ENCODE data around the gene IL36A.

Gene IL36A

DNA sequence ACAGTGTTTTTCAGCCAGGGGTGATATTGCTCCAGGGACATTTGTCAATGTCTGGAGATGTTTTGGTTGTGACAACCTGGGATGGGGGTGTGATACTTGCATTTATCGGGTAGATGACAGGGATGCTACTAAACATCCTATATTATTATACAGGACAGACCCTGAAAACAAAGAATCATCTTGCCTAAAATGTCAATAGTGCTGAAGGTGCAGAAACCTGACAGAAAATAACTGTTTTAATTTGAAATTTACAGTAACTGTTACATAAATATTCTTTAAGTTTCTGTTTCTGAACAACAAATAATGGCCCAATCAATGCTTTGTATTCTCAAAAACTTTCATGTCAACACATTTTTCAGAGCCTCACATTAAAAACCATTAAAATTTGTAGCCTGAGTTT, 2.0 kb downstream of the IL36A start:
- no peak for DNase-seq (ENCODE audit: low spot score)

DNA sequence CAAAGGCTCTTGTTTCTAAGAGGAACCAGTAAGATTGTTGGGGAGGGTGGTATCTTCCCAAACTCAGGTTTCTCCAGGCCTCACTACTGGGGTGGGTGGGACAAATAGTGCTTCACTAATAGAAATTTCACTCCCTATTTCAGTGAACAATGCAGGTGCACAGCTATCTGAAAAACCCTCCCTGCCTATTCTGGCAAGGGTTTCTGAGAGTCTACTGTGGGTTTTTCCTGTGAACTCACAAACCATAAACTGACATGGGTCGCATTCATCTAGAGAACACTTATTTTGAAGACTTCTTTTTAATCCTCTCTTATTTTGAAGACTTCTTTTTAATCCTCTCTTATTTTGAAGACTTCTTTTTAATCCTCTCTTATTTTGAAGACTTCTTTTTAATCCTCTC, 4.4 kb downstream of the IL36A start:
- DNase-seq (ENCODE audit: low spot score): no peak

DNA sequence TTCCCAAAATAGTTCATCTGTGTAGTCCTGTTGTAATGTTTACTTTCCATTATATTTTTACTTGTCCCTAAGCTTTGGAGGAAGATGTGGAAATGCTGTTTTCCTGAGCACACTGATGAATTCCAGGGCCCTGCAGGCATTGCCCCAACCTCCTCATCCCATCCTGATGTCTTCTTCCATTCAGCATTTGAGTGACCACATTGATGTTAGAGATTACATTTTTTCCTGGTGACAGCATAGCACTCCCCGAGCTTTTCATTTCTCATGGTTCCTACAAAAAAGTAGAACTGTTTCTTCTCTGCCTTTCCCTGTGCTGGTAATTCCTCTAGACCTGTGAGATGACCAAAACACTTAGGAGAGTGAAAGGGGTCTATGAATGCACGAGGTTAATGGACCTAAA, 4.8 kb downstream of the IL36A start:
- no peak for DNase-seq (ENCODE audit: low spot score)

DNA sequence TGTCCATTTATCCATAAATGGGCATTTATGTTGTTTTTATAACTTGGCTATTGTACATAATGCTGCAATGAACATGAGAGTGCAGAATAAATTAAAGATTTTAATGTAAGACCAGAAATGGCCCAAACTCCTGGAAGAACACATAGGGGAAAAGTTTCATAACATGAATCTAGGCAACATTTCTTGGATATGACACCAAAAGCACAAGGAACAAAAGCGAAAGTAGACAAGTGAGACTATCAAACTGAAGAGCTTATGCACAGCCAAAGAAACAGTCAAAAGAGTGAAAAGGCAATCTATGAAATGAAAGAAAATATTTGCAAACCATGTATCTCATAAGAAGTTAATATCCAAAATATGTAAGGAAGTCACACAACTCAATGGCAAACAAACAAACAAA, 5.8 kb downstream of the IL36A start:
- no peak for DNase-seq (ENCODE audit: low spot score)

DNA sequence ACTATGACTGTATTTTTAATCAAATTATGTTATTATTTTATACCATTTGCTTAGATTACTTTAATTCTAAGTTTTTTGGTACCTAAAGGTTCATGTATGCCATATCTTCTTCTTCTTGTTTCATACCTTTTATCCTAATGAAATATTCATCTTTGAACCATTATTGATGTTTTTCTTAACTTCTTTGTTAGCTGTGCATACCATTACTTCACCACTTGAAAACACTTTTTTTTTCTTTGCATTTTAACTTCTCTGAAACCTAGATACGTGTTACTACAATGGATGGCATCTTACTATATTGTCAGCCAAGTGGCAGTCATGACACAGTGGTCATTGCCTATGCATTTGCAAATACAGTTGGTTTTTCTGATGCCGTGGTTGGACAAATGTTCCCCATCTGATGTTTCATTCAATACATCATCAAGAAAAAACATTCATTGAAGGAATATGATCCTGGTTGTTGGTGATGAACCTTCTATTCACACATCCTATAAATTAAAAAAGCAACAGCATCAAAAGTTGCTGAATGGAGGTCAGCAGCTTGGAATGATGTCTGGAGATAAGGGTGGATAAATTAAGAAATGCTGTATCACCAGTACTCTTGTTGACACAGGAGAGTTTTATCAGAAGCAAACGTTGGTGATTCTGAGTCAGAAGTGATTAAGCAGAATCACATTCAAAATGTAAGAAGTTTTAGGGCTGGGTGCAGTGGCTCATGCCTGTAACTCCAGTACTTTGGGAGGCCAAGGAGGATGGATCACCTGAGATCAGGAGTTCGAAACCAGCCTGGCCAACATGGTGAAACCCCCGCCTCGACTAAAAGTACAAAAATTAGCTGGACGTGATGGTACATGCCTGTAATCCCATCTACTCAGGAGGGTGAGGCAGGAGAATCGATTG, 7.4 kb downstream of the IL36A start:
- DNase-seq (ENCODE audit: low spot score): no peak

DNA sequence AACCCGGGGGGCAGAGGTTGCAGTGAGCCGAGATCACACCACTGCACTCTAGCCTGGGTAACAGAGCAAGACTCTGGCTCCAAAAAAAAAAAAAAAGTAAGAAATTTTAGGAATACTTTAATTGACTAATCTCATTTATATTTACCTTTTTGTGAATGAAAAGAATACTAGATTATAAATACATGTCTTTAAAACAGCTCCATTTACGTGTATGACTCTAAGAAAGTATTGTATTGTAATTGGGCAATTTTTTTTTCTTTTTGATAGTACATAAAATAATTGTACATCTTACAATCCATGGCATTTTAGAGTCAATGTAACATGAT, 8.0 kb downstream of the IL36A start:
- no peak for DNase-seq (ENCODE audit: low spot score)

DNA sequence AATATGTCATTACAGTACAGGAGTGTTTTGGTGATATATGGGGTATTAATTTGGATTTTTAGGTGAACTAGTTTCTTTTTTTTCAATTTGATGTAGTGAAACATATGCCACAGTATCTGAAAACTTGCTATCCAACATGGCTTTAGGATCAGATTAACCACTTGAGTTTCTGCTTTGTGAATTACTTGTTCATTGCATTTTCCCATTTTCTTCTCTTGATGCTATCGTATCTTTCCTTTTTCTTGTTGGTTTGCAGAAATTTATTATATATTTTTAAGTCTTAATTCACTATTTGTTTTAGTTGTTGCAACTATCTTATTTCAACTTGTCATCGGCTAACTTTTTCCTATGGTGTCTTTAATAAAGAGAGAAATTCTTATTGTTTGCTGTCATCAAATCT, 8.8 kb downstream of the IL36A start:
- no peak for DNase-seq (ENCODE audit: low spot score)

DNA sequence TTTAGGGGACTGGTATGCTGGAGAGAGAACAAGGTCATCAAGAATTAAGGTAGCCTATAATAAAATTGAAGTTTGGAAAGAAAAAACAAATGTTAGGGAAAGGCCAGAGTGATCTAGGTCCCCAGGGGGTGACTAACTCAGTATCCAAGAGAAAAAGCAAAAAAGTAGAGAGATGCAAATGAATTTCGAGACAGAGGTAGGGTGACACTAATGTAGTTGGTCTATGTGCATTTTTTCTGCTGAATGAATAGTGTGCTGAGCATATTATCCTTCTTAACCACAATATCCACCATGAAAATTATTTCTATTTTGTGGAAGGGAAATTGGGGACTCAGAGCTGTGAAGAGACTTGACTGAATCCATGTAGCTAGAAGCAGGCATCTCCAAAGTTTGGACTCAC, 9.8 kb downstream of the IL36A start:
- DNase-seq (ENCODE audit: low spot score): no peak

DNA sequence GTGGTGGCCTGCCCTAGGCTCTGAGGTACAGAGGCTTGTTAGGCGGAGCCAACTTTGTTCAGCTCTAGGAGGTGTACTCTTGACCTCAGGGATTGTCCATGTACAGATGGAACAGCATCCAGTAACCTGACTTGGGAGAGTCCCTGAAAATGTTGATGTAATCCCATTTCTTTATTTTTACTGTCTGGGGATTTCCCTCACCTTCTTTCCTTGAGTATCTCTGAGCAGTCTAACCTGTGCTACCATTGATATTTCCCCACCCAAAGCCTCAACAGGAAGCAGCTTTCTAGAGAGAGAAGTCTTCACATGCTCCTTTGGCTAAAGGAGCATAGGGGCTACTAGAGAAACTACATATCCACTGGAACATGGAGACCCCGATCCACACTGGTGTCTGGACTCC, 10.4 kb downstream of the IL36A start:
- DNase-seq (ENCODE audit: low spot score): no peak

DNA sequence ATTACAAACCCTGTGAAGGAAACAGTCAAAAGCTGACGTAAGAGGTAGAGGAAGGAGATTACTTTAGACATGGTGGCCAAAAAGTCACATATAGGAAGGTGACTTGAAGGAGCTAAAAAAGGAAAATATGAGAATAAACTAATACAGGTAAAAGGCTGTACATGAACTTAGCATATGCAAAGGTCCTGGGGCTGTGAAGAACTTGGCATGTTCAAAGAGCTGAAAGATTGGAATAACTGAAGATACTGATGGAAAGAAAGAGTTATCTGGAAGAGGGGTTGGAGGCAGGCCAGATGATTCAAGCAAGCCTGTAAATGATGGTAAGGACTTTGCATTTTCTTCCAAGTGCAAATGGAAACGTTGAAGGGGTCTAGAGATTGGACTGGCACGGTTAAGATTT, 13.2 kb downstream of the IL36A start:
- DNase-seq (ENCODE audit: low spot score): no peak

DNA sequence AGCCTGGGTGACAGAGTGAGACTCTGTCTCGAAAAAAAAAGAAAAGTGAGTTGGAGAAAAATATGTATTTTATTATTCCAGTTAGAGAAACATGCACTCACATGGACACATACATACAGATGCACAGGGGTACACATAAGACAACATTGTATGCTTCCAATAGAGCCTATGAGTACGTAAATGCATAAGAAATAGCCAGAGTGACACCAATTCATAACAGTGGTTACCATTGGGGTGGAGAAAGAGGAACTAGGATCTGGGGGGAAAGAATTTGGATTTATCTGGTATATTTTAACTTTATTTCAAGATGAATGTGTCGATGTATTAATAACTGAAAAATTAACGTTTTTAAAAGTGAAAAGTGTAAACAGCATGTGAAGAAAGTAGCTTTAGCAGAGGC, 16.1 kb downstream of the IL36A start:
- no peak for DNase-seq (ENCODE audit: low spot score)

DNA sequence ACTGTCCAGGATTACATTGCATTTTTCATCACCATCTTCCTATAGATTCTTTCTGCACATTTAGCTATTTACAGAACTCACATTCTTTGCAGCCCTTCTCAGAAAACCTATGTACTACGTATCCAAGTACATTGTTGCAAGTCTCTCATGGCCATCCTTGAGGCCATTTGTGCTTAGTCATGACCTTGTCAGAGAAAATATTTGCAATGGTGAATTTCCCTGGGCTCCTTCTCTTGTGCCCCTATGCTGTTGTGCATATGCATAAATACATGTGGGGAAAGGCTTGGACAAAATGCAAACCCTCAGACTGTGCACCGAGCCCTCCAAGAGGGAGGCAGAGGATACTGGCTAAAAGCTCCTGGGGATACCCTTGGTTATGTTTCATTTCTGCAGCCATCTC, 19.5 kb downstream of the IL36A start:
- no peak for DNase-seq (ENCODE audit: low spot score)

DNA sequence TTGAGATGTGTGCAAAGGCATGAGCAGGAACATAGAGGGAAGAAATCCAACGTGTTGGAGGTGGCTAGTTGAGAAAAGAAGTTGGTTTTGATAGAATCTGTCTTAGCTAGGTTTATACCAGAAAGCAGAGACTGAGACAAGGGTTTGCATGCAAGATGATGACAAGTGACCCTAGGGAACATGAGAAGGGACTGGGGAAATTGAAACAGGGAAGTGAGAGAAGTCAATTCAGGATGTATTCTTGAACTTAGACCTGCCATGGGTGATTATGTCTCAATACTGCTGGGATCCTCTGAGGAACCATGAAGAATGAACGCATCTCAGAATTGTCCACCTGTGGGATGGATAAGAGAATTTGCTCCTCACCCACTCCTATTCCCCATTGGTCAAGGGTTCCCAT, 20.5 kb downstream of the IL36A start:
- DNase-seq (ENCODE audit: low spot score): no peak

DNA sequence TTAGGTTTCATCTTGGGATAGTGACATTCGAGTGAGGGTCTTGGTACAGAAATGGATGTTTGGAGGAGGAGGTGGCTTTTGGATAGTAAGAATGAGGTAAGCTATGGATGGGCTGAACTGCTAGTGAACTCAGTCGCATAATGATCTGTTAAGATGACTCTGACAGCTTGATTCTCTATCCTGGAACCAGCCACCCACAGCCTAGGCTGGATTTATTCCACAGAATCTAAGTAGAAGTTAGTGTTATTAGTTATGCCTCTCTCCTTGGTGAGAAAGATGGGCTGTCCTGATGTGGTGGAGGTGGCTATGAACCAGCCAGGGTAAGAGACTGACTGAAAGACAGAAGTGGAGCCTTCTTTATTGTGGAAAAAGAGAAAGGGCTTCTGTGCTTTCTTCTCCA, 22.4 kb downstream of the IL36A start:
- DNase-seq (ENCODE audit: low spot score): no peak

DNA sequence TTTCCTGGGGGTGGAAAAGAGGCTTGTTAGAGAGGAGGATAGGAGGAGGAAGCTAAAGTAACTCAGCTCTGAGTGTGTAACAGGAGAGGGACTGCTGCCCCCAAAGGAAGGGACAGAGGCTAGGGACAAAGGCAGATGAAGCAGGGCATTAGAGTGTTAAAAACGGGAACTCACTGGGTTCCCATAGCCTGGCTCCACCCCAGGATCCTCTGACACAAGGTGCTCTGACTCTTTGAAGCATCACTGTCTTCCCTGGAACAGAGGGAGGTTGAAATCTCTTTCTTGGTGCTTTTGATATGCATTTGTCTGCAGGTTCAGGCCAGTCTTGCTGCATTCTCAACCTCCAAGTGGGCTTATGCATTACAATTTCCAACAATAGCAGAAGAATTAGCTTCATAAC, 22.9 kb downstream of the IL36A start:
- DNase-seq (ENCODE audit: low spot score): no peak

DNA sequence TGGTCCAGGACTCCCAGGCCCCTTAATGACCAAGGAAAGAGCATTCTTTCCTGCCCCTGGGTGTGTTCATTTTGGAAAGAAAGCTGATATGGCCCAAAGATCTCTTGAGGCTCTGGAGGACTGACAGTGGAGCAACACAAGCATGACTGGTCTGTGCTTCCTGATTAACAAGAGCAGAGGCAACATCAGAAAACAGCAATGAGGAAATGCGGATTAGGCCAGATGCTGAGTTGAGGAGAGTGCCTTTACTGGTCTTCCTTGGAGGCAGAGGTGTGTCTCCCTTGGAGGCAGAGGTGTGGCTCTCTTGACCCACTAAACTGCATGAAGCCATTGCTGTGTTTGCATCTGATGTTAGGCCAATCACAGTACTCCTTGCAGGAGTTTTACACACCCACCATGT, 27.5 kb downstream of the IL36A start:
- DNase-seq (ENCODE audit: low spot score): no peak

DNA sequence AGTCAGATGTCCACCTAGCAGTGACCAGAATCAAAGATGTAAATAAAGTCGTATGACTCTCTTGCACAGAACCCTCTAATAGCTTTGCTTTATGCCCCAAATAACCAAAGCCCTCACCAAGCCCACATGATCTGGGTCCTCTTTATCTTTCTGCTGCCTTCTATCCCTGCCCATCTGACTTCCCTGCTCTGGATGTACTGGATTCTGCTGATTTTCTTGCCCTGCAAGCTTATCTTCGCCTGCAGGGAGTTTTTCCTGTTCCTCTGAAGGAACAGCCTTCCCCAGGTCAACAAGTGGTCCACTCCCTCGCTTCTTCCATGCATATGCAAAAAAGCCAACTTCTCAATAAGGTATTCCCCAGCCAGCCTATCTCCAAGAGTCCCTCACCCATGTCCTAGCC, 28.8 kb downstream of the IL36A start:
- DNase-seq (ENCODE audit: low spot score): no peak

DNA sequence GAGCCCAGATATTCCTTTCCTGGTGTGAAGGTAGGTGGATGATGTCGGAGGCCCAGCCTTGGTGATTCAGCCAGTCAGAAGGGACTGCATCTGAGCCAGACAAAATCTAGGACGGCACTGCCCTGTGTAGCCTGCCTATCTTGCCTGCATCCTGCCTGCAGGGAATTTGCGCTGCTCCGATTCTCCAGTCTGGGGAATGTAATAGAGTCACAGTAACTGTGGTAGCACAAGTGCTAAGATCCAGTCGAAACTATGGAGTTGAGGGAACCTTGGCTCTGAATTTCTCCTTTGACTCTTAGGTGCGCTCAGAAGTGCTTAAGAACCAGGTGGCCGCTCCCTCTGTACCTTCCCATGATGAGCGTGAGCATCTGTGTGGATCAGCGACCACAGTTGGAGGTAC, 31.5 kb downstream of the IL36A start:
- DNase-seq (ENCODE audit: low spot score): no peak

DNA sequence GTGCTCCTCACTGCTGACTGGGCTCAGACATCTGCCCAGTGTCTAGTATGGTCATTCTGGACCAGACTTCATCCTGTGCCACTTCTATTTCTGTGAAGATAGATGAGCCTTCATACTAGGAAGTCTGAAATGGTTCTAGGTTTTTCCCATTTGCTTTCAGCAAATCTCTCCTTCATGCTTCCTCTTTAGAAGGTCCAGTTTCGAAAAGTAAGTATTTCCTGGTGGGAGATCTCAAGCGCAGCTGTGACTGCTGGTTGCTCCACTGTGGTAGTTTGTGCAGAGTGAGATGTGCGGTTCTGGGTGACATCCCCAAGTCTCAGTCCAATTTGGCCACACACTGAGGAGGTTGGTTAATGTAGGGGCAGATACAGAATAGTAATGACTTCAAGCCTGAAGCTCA, 33.0 kb downstream of the IL36A start:
- DNase-seq (ENCODE audit: low spot score): no peak

DNA sequence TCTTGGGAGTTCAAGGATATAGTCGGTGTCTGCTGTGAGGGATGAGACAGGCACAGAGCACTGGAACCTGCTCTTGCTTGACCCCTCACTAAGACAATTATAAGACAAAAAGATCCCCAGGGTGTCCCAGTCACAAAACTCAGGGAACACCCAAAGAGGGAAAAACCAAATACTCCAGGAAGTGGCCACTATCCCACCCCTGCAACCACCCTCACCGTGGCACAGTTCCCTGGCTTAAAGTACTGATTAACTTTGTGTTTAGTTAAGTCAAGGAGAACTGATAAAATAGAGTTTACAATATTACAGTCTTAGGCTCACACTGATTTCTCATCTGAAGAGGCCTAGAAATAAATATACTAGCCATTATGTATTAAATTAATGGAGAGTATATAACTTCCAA, 33.9 kb downstream of the IL36A start:
- DNase-seq (ENCODE audit: low spot score): no peak

DNA sequence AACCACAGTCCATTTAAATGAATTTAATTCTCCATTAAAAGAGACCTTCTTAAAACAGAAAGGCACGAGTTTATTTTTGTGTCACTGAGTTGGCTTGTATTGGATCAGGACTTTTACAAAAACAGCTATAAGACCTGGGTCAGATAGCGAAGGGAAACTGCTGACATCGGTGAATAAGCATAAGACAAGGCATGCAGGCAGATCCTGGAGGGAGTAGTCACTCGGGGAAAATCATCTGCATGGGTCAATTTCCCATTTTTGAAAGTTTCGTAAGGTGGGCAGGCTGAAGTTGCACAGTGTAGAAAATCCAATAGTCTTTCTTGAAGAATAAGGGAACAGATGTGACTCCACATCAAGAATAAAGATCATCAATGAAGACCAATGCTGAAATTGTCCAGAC, 34.5 kb downstream of the IL36A start:
- no peak for DNase-seq (ENCODE audit: low spot score)

DNA sequence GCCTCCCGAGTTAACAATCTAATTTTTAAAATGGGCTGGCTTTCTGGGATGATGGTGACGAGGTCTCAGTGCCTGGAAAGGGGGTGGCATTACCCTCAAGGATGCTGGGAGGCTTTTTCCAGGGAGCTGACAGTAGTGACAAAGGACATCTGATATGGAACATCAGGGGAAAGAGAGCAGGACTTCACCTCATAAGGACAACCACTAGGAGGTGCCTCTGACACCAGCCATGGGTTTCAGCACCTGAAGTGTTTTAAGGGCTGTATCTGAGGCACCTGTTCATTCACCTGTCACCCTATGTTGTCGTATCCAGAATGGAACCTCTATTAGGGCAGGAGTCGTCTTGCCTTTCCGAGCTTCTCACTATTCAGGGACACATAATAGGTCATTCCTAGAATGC, 36.6 kb downstream of the IL36A start:
- peak; percentile 20 for DNase-seq (ENCODE audit: low spot score)

DNA sequence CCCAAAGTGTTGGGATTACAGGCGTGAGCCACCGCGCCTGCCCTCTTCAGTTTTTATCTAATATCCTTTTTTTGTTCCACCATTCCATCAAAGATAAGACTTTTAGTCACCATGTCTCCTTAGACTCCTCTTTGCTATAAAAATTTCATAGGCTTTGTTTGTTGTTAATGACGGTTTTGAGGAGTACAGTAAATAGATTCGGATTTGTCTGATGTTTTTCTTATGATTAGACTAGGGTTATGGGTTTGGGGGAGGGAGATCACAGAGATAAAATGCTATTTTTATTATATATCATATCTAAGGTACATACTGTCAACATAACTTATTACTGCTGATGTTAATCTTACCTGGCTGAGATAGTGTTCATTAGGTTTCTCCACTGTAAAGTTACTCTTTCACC, 41.2 kb downstream of the IL36A start:
- no peak for DNase-seq (ENCODE audit: low spot score)
